ENCODE results near the gene TSPYL1. TPM values are rescaled to one million over a fixed set of nuclear protein-coding genes. Genes with fewer than 3 reads are reported as not detected.
A peak's percentile ranks its signal among the peaks of the same experiment; 100 is the strongest.

TSPYL1 gene
- total and polyA plus RNA-seq, 8 donors: 61.9 to 100 (median 81.5) TPM

- DNase-seq (no peak), ATAC-seq (no peak)
- Histone ChIP-seq H3K4me3 (no peak overlapping the region), H3K9me3 (no peaks in the 10 kb centered on the region), H3K27ac (no peak overlapping the region), H3K36me3 (no peaks in the 10 kb centered on the region), H3K27me3 (no peaks in the 10 kb centered on the region), H3K4me1 (peaks cover 0 to 23% of the 10 kb centered on the region in 2 donors)
- intact Hi-C loops (cut with DNase I): no loop called here
- TF ChIP-seq, protein P1, sequence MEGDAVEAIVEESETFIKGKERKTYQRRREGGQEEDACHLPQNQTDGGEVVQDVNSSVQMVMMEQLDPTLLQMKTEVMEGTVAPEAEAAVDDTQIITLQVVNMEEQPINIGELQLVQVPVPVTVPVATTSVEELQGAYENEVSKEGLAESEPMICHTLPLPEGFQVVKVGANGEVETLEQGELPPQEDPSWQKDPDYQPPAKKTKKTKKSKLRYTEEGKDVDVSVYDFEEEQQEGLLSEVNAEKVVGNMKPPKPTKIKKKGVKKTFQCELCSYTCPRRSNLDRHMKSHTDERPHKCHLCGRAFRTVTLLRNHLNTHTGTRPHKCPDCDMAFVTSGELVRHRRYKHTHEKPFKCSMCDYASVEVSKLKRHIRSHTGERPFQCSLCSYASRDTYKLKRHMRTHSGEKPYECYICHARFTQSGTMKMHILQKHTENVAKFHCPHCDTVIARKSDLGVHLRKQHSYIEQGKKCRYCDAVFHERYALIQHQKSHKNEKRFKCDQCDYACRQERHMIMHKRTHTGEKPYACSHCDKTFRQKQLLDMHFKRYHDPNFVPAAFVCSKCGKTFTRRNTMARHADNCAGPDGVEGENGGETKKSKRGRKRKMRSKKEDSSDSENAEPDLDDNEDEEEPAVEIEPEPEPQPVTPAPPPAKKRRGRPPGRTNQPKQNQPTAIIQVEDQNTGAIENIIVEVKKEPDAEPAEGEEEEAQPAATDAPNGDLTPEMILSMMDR (IDR thresholded peaks at IDR 0.05): no peak
Measured at GRCh38 chr6:116316772-116317467, 37.2 kb upstream of the TSPYL1 start.

GRCh38 chr6:116314878-116315277 is 35.1 kb upstream of the TSPYL1 start:
- no peaks in the 10 kb centered on the region for H3K9me3 ChIP-seq
- no peaks in the 10 kb centered on the region for H3K36me3 ChIP-seq
- TF ChIP-seq, protein P1 (IDR thresholded peaks at IDR 0.05): no peak
- ATAC-seq: peak; percentile 34
- no peaks in the 10 kb centered on the region for H3K27me3 ChIP-seq
- H3K27ac ChIP-seq: peak overlapping the region in 1 of 2 donors; percentile 29
- DNase-seq: no peak
- intact Hi-C loops (cut with DNase I): no loop called here
- H3K4me1 ChIP-seq: peaks cover 0 to 23% of the 10 kb centered on the region in 2 donors
- no peak overlapping the region for H3K4me3 ChIP-seq

GRCh38 chr6:116314218-116314617 is 34.5 kb upstream of the TSPYL1 start:
- Histone ChIP-seq H3K27ac (no peak overlapping the region), H3K27me3 (no peaks in the 10 kb centered on the region), H3K4me1 (peaks cover 0 to 23% of the 10 kb centered on the region in 2 donors), H3K4me3 (no peak overlapping the region), H3K36me3 (no peaks in the 10 kb centered on the region), H3K9me3 (no peaks in the 10 kb centered on the region)
- TF ChIP-seq, protein P1 (IDR thresholded peaks at IDR 0.05): no peak
- DNase-seq (no peak), ATAC-seq (no peak)
- intact Hi-C loops (cut with DNase I): no loop called here

GRCh38 chr6:116313101-116313776 is 33.5 kb upstream of the TSPYL1 start:
- intact Hi-C loops (cut with DNase I): no loop called here
- TF ChIP-seq, protein P1 (IDR thresholded peaks at IDR 0.05): no peak
- DNase-seq (no peak), ATAC-seq (no peak)
- Histone ChIP-seq H3K36me3 (no peaks in the 10 kb centered on the region), H3K9me3 (no peaks in the 10 kb centered on the region), H3K4me1 (peaks cover 0 to 23% of the 10 kb centered on the region in 2 donors), H3K27ac (no peak overlapping the region), H3K4me3 (no peak overlapping the region), H3K27me3 (no peaks in the 10 kb centered on the region)

DNA sequence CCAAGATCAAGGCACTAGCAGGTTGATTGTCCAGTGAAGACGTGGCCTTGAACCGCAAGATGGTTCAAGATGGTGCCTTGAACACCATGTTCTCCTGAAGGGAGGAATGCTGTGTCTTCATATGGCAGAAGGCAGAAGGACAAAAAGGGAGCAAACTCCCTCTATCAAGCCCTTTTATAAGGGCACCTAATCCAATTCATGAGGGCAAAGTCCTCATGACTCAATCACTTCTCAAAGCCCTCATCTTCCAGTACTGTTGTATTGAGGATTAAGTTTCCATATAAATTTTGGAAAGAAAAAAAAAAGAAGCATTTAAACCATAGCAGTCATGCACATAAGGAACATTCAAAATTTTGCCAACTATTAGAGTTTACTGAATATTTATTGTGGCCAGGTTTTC is 29.9 kb upstream of the TSPYL1 start:
- Histone ChIP-seq H3K4me3 (no peak overlapping the region), H3K9me3 (no peaks in the 10 kb centered on the region), H3K27me3 (no peaks in the 10 kb centered on the region), H3K27ac (no peak overlapping the region), H3K36me3 (no peaks in the 10 kb centered on the region), H3K4me1 (peaks cover 0 to 11% of the 10 kb centered on the region in 2 donors)
- intact Hi-C loops (cut with DNase I): no loop called here
- DNase-seq (no peak), ATAC-seq (no peak)
- TF ChIP-seq, protein P1 (IDR thresholded peaks at IDR 0.05): no peak
